HL-60 (cell line): Measurements from ENCODE around the gene TPR.
"Not testable (repeated sequence)": the region's sequence is repeated elsewhere in the genome, so short reads cannot be mapped to it uniquely, and the experiment has no call there.

Experiments
- DNase-seq, 2 experiments: peaks; one replicate each; pipeline ENCODE4 v3.0.0-alpha.2; 2010 to 2020; ENCODE audit warnings: low read depth in 1 of 2, low spot score in 1 of 2
- H3K27ac ChIP-seq: fragments of 250-450 bp; sonication (Bioruptor Pico); replicated peaks from 2 replicates; pipeline ENCODE4 v1.5.1; 2020; ENCODE audit warnings: mild to moderate bottlenecking, moderate library complexity
- H3K27me3 ChIP-seq: fragments of 250-450 bp; sonication (Bioruptor Pico); 2 replicates; pipeline ENCODE4 v1.5.1; 2021; ENCODE audit warnings: mild to moderate bottlenecking, moderate library complexity; ENCODE audit not compliant: insufficient read depth, poor library complexity, severe bottlenecking
- H3K4me3 ChIP-seq: replicated peaks from 2 replicates; pipeline ENCODE4 v1.5.1; 2011; ENCODE audit warnings: mild to moderate bottlenecking, control low read depth, low read length; ENCODE audit not compliant: insufficient read depth
- GABPA ChIP-seq: IDR thresholded peaks from 2 replicates; pipeline ENCODE4 v1.6.1; 2012; ENCODE audit warnings: low read depth
- POLR2AphosphoS5 ChIP-seq: IDR thresholded peaks from 2 replicates; pipeline ENCODE4 v1.6.1; 2012; ENCODE audit warnings: low read depth
- REST ChIP-seq: IDR thresholded peaks from 2 replicates; pipeline ENCODE4 v1.6.1; 2012; ENCODE audit warnings: low read depth; ENCODE audit not compliant: insufficient replicate concordance
- SPI1 ChIP-seq: IDR thresholded peaks from 2 replicates; pipeline ENCODE4 v1.6.1; 2012; ENCODE audit warnings: low read depth, mild to moderate bottlenecking, borderline replicate concordance
- TF ChIP-seq, protein P1 (sequence below): IDR thresholded peaks from one replicate; pipeline ENCODE4 v1.5.1; 2011; ENCODE audit warnings: low read length, control low read depth, inconsistent platforms; ENCODE audit not compliant: insufficient read depth

The TPR gene

DNA sequence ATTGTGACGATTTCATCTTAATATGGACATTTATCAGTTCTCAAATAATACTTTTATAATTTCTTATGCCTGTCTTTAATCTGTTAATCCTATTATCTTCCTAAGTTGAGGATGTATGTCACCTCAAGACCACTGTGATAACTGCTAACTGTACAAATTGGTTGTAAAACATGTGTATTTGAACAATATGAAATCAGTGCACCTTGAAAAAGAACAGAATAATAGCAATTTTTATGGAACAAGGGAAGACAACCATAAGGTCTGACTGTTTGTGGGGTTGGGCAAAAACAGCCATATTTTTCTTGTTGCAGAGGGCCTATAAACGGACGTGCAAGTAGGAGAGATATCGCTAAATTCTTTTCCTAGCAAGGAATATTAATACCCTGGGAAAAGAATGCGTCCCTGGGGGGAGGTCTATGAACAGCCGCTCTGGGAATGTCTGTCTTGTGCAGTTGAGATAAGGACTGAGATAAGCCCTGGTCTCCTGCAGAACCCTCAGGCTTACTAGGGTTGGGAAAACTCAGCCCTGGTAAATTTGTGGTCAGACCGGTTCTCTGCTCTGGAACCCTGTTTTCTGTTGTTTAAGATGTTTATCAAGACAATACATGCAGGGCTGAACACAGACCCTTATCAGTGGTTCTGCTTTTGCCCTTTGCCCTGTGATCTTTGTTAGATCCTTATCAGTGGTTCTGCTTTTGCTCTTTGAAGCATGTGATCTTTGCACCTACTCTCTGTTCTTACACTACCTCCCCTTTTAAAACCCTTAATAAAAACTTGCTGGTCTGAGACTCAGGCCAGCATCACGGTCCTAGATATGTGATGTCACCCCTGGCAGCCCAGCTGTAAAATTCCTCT, 27.0 kb downstream of the TPR start:
- DNase-seq = peak in 1 of 2 experiments; percentile 42
- not testable (repeated sequence) for H3K27me3 ChIP-seq, H3K27ac ChIP-seq, H3K4me3 ChIP-seq
- TF ChIP-seq POLR2AphosphoS5 (0 out of 2 replicates have a peak, but pooled peaks have one; percentile 23), SPI1 (peak; percentile 9; the same call in 1 of the 2 replicates)

DNA sequence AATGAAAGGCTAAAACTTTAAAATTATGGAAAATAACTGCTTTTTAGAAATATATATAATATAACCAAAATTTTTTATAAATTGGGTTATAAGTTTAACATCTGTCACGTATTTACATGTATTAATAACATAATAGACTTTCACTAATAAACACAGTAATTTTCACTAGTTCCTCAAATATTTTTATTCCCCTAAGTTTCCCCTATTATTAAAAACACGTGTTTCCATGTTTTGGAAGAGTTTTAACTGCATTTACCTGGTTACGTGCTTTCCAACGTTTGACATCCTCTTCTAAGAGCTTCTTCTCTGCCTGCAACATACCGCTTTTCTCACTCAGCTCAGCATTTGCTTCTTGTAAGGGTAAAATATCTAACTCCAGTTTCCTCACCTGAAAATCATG, 34.3 kb downstream of the TPR start:
- DNase-seq = no peak
- Histone ChIP-seq H3K27me3 (no peaks in the 10 kb centered on the region), H3K4me3 (no peak overlapping the region), H3K27ac (no peak overlapping the region)
- TF ChIP-seq REST (no peak), POLR2AphosphoS5 (no peak)
- TF ChIP-seq, protein P1, sequence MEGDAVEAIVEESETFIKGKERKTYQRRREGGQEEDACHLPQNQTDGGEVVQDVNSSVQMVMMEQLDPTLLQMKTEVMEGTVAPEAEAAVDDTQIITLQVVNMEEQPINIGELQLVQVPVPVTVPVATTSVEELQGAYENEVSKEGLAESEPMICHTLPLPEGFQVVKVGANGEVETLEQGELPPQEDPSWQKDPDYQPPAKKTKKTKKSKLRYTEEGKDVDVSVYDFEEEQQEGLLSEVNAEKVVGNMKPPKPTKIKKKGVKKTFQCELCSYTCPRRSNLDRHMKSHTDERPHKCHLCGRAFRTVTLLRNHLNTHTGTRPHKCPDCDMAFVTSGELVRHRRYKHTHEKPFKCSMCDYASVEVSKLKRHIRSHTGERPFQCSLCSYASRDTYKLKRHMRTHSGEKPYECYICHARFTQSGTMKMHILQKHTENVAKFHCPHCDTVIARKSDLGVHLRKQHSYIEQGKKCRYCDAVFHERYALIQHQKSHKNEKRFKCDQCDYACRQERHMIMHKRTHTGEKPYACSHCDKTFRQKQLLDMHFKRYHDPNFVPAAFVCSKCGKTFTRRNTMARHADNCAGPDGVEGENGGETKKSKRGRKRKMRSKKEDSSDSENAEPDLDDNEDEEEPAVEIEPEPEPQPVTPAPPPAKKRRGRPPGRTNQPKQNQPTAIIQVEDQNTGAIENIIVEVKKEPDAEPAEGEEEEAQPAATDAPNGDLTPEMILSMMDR = no peak

DNA sequence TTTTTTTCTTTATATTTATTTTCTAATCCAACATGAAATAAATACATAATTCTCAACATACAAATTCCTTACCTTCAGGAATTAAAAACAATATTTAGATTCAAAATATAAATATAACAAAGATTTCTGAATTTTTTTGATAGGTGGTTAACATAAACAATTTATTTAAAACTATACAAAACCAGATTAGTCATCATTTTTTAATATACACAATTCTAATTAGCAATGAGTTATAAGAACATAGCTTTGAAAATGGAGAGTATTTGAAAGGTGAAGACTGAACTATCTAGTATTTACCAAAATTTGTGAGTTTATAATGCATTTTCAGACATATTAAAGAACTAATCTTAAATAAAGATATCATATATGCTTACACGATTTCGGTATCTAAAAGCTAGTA, 37.5 kb downstream of the TPR start:
- Histone ChIP-seq H3K4me3 (no peak overlapping the region), H3K27me3 (no peaks in the 10 kb centered on the region), H3K27ac (no peak overlapping the region)
- no peak for DNase-seq
- TF ChIP-seq SPI1 (no peak), GABPA (no peak), POLR2AphosphoS5 (no peak), REST (no peak)
- TF ChIP-seq, protein P1 = no peak

- no peak overlapping the region for H3K4me3 ChIP-seq
- H3K27me3 ChIP-seq = no peaks in the 10 kb centered on the region
- no peak for DNase-seq
- no peak overlapping the region for H3K27ac ChIP-seq
- TF ChIP-seq REST = no peak
- TF ChIP-seq POLR2AphosphoS5 = no peak
- TF ChIP-seq SPI1 = no peak
- TF ChIP-seq, protein P1 = no peak
- no peak for TF ChIP-seq GABPA
Measured at GRCh38 chr1:186330758-186331157, 44.3 kb downstream of the TPR start.
